NCI-H1930 (cell line): ENCODE data around the gene ARHGAP23.
"Not testable (repeated sequence)": the region's sequence is repeated elsewhere in the genome, so short reads cannot be mapped to it uniquely, and the experiment has no call there.

Experiments used
- DNase-seq, 2 experiments: peaks; one replicate each; lab custom pipeline; 2025; lab: John Stamatoyannopoulos, UW

The ARHGAP23 gene

GRCh38 chr17:38485681-38486298 lies 57.5 kb downstream of the ARHGAP23 start:
- not testable (repeated sequence) for DNase-seq

- DNase-seq, result not testable (repeated sequence)
These were observed 61.5 kb downstream of the ARHGAP23 start for GRCh38 chr17:38489774-38490173.

- DNase-seq, result not testable (repeated sequence)
These were observed 63.2 kb downstream of the ARHGAP23 start for GRCh38 chr17:38491346-38492066.

GRCh38 chr17:38492067-38493040 lies 64.1 kb downstream of the ARHGAP23 start:
- DNase-seq, result peak; percentile 75 to 79

GRCh38 chr17:38494152-38494551 lies 65.9 kb downstream of the ARHGAP23 start:
- DNase-seq, result not testable (repeated sequence)

- not testable (repeated sequence) for DNase-seq
These were observed 69.4 kb downstream of the ARHGAP23 start for GRCh38 chr17:38497656-38498055.

- no peak for DNase-seq
These were observed 70.1 kb downstream of the ARHGAP23 start for GRCh38 chr17:38498353-38498752.

- DNase-seq, result not testable (repeated sequence)
These were observed 71.0 kb downstream of the ARHGAP23 start for GRCh38 chr17:38499230-38499629.

GRCh38 chr17:38501718-38502117 lies 73.5 kb downstream of the ARHGAP23 start:
- DNase-seq, result not testable (repeated sequence)

GRCh38 chr17:38503286-38503913 lies 75.1 kb downstream of the ARHGAP23 start:
- DNase-seq, result not testable (repeated sequence)

- DNase-seq, result no peak
These were observed 76.0 kb downstream of the ARHGAP23 start for GRCh38 chr17:38504216-38504615.

- DNase-seq, result no peak
These were observed 79.2 kb downstream of the ARHGAP23 start for GRCh38 chr17:38507436-38507835.

- no peak for DNase-seq
These were observed 79.8 kb downstream of the ARHGAP23 start for GRCh38 chr17:38507921-38508569.

- DNase-seq, result no peak
These were observed 80.3 kb downstream of the ARHGAP23 start for GRCh38 chr17:38508570-38508950.

GRCh38 chr17:38508954-38509771 lies 80.9 kb downstream of the ARHGAP23 start:
- DNase-seq, result peak; percentile 7 to 40

GRCh38 chr17:38509772-38510420 lies 81.6 kb downstream of the ARHGAP23 start:
- no peak for DNase-seq

GRCh38 chr17:38510421-38511149 lies 82.3 kb downstream of the ARHGAP23 start:
- no peak for DNase-seq

GRCh38 chr17:38511150-38512108 lies 83.2 kb downstream of the ARHGAP23 start:
- DNase-seq, result no peak
